KMS-11 (cell line): Measurements from ENCODE around the gene TARBP2.
"Not testable (repeated sequence)": the region's sequence is repeated elsewhere in the genome, so short reads cannot be mapped to it uniquely, and the experiment has no call there.

Experiments used
- H2AFZ ChIP-seq: fragments of 200-600 bp; sonication (generic); 2 replicates; pipeline ENCODE4 v1.6.1; 2016; ENCODE audit warnings: antibody characterized with exemption, mixed run types, low read depth
- H3K27ac ChIP-seq: fragments of 200-600 bp; sonication (generic); 2 replicates; pipeline ENCODE4 v1.6.1; 2016; ENCODE audit warnings: mild to moderate bottlenecking, mixed run types
- H3K27me3 ChIP-seq: fragments of 200-600 bp; sonication (generic); 2 replicates; pipeline ENCODE4 v1.6.1; 2017; ENCODE audit warnings: mild to moderate bottlenecking, low read depth, mixed run types, moderate library complexity; ENCODE audit not compliant: insufficient read depth
- H3K36me3 ChIP-seq: fragments of 200-600 bp; sonication (generic); 2 replicates; pipeline ENCODE4 v1.6.1; 2017; ENCODE audit warnings: mild to moderate bottlenecking, mixed run types; ENCODE audit not compliant: insufficient read depth
- H3K4me1 ChIP-seq: fragments of 200-600 bp; sonication (generic); 2 replicates; pipeline ENCODE4 v1.6.1; 2016; ENCODE audit warnings: mild to moderate bottlenecking, low read depth, mixed run types; ENCODE audit not compliant: poor library complexity, severe bottlenecking
- H3K4me2 ChIP-seq: fragments of 200-600 bp; sonication (generic); 2 replicates; pipeline ENCODE4 v1.7.0; 2016; ENCODE audit warnings: mild to moderate bottlenecking, mixed run types
- H3K4me3 ChIP-seq: fragments of 200-600 bp; sonication (generic); IDR thresholded peaks from 2 replicates; pipeline ENCODE4 v1.6.1; 2017; ENCODE audit warnings: low read depth, low read length, mixed read lengths; ENCODE audit not compliant: insufficient read depth
- H3K79me2 ChIP-seq: fragments of 200-600 bp; sonication (generic); 2 replicates; pipeline ENCODE4 v1.6.1; 2016; ENCODE audit warnings: low read depth, mixed run types; ENCODE audit not compliant: insufficient read depth
- H3K9ac ChIP-seq: fragments of 200-600 bp; sonication (generic); 2 replicates; pipeline ENCODE4 v1.6.1; 2016; ENCODE audit warnings: mild to moderate bottlenecking, mixed run types
- H4K20me1 ChIP-seq: fragments of 200-600 bp; sonication (generic); 2 replicates; pipeline ENCODE4 v1.6.1; 2016; ENCODE audit warnings: mild to moderate bottlenecking, mixed run types; ENCODE audit not compliant: insufficient read depth
- CTCF ChIP-seq: fragments of 200-600 bp; sonication (generic); conservative IDR thresholded peaks from 2 replicates; pipeline ENCODE4 v1.6.1; 2017; ENCODE audit warnings: low read depth, mild to moderate bottlenecking, antibody characterized with exemption, low read length, moderate library complexity, mixed read lengths

The TARBP2 gene

GRCh38 chr12:53539526-53539925, 38.4 kb downstream of the TARBP2 start:
- H3K9ac ChIP-seq, result no peak overlapping the region
- H3K4me1 ChIP-seq, result peaks cover 22% of the 10 kb centered on the region
- H3K4me3 ChIP-seq, result no peak overlapping the region
- H3K79me2 ChIP-seq, result no peaks in the 10 kb centered on the region
- no peak for TF ChIP-seq CTCF
- H4K20me1 ChIP-seq, result no peaks in the 10 kb centered on the region
- no peak overlapping the region for H3K27ac ChIP-seq
- no peaks in the 10 kb centered on the region for H3K36me3 ChIP-seq
- no peak overlapping the region for H3K4me2 ChIP-seq
- H3K27me3 ChIP-seq, result no peaks in the 10 kb centered on the region
- H2AFZ ChIP-seq, result no peak overlapping the region

- peak overlapping the region; percentile 72 for H3K4me2 ChIP-seq
- no peak overlapping the region for H3K4me3 ChIP-seq
- no peaks in the 10 kb centered on the region for H4K20me1 ChIP-seq
- H3K79me2 ChIP-seq, result no peaks in the 10 kb centered on the region
- H3K27ac ChIP-seq, result peak overlapping the region; percentile 65
- peak overlapping the region; percentile 46 for H2AFZ ChIP-seq
- no peaks in the 10 kb centered on the region for H3K27me3 ChIP-seq
- TF ChIP-seq CTCF, result peak; percentile 99
- H3K36me3 ChIP-seq, result no peaks in the 10 kb centered on the region
- H3K4me1 ChIP-seq, result peaks cover 39% of the 10 kb centered on the region
- peak overlapping the region; percentile 33; the same call in 1 of the 2 replicates for H3K9ac ChIP-seq
These were observed 42.5 kb downstream of the TARBP2 start for GRCh38 chr12:53543539-53543938.

GRCh38 chr12:53548354-53548753, 47.3 kb downstream of the TARBP2 start:
- not testable (repeated sequence) for H3K27ac ChIP-seq, H3K27me3 ChIP-seq, H3K4me2 ChIP-seq, H3K79me2 ChIP-seq, H2AFZ ChIP-seq, H3K4me3 ChIP-seq, H3K36me3 ChIP-seq, H3K9ac ChIP-seq, H4K20me1 ChIP-seq
- peaks cover 70% of the 10 kb centered on the region for H3K4me1 ChIP-seq

- not testable (repeated sequence) for H2AFZ ChIP-seq, H3K36me3 ChIP-seq, H3K9ac ChIP-seq
These were observed 49.0 kb downstream of the TARBP2 start for GRCh38 chr12:53550131-53550530.

GRCh38 chr12:53550595-53550994, 49.5 kb downstream of the TARBP2 start:
- no peak for TF ChIP-seq CTCF
- no peak overlapping the region; the same call in 1 of the 2 replicates for H3K9ac ChIP-seq
- no peak overlapping the region for H2AFZ ChIP-seq
- peak overlapping the region; percentile 62 for H3K4me2 ChIP-seq
- peaks cover 53% of the 10 kb centered on the region for H3K4me1 ChIP-seq
- no peaks in the 10 kb centered on the region for H3K79me2 ChIP-seq
- H4K20me1 ChIP-seq, result no peaks in the 10 kb centered on the region
- H3K4me3 ChIP-seq, result no peak overlapping the region
- no peaks in the 10 kb centered on the region for H3K36me3 ChIP-seq
- no peaks in the 10 kb centered on the region for H3K27me3 ChIP-seq
- H3K27ac ChIP-seq, result peak overlapping the region; percentile 67; the same call in 1 of the 2 replicates

More at GRCh38 chr12:53550131-53550530, 49.0 kb downstream of the TARBP2 start:
- not testable (repeated sequence) for H3K79me2 ChIP-seq, H4K20me1 ChIP-seq, H3K27me3 ChIP-seq, H3K4me3 ChIP-seq
- Histone ChIP-seq H3K27ac (peak overlapping the region; percentile 67; the same call in 1 of the 2 replicates), H3K4me2 (peak overlapping the region; percentile 62), H3K4me1 (peaks cover 58% of the 10 kb centered on the region)
